ENCODE measurements around the gene CAVIN2. TPM values are rescaled to one million over a fixed set of nuclear protein-coding genes. Genes with fewer than 3 reads are reported as not detected.

Gene CAVIN2
- total and polyA plus RNA-seq, 9 of the 15 experiments (the other 6 are each of a cell fraction or from before 2014, with no cell fraction given), result 20.6 to 92.4 (median 69.0) TPM

- TF ChIP-seq CHAMP1 (IDR thresholded peaks at IDR 0.05), result 0 out of 2 replicates have a peak, but pooled peaks have one; percentile 59
- no peak for TF ChIP-seq EWSR1 (IDR thresholded peaks at IDR 0.05; ENCODE audit: borderline replicate concordance, low read depth, partially characterized antibody)
- TF ChIP-seq E2F8 (IDR thresholded peaks at IDR 0.05; ENCODE audit: low read depth, partially characterized antibody), result no peak
- no peak for TF ChIP-seq EGR1 (conservative IDR thresholded peaks at IDR 0.05)
- TF ChIP-seq DPF2 (IDR thresholded peaks at IDR 0.05), result peak; percentile 73; the same call in 1 of the 2 replicates
- no peak for TF ChIP-seq ELK1 (CRISPR knock-in tag; IDR thresholded peaks at IDR 0.05)
- 0 out of 2 replicates have a peak, but pooled peaks have one; percentile 18 for TF ChIP-seq LEF1 (IDR thresholded peaks at IDR 0.05)
- no peak for TF ChIP-seq TSC22D4 (tag; IDR thresholded peaks at IDR 0.05)
- TF ChIP-seq KAT8 (IDR thresholded peaks at IDR 0.05; ENCODE audit: low read depth), result no peak
- no peak for TF ChIP-seq XRCC4 (IDR thresholded peaks at IDR 0.05; ENCODE audit: extremely low read depth, insufficient read depth, insufficient read length)
- no peak for TF ChIP-seq ZNF780A (CRISPR knock-in tag; IDR thresholded peaks at IDR 0.05)
- TF ChIP-seq ADNP (tag; IDR thresholded peaks at IDR 0.05), result 0 out of 2 replicates have a peak, but pooled peaks have one; percentile 33
- TF ChIP-seq HOMEZ (CRISPR knock-in tag; IDR thresholded peaks at IDR 0.05), result no peak
- TF ChIP-seq ZNF395 (CRISPR knock-in tag; IDR thresholded peaks at IDR 0.05), result peak; percentile 71; the same call in 1 of the 2 replicates
- no peak for TF ChIP-seq ZNF431 (CRISPR knock-in tag; IDR thresholded peaks at IDR 0.05)
- TF ChIP-seq MAFK (IDR thresholded peaks at IDR 0.05; ENCODE audit: low read length), result peak; percentile 80
- TF ChIP-seq NCOR1 (IDR thresholded peaks at IDR 0.05), result 0 out of 2 replicates have a peak, but pooled peaks have one; percentile 8
Measured at GRCh38 chr2:191866675-191867506, 20.0 kb upstream of the CAVIN2 start (continued).

Data from K562 (cell line).